Activated CD8-positive, alpha-beta T cell treated with anti-CD3 and anti-CD28 coated beads for 36 hours (primary cell): ENCODE data around the gene MCTP1. TPM values are rescaled to one million over a fixed set of nuclear protein-coding genes. Genes with fewer than 3 reads are reported as not detected.

Experiments
- ATAC-seq: fragments of 200-7000 bp; cut with Tn5 transposase; one replicate; pipeline ENCODE4 v1.10.0; 2021; ENCODE audit warnings: mild to moderate bottlenecking, moderate library complexity
- CTCF ChIA-PET: fragments of 350-600 bp; sonication (Branson Sonifier 250); formaldehyde crosslinking; loops from one replicate; lab custom pipeline; 2021; ENCODE audit warnings: antibody characterized with exemption; lab: Charles Lee
- POLR2A ChIA-PET: fragments of 350-600 bp; sonication (Branson Sonifier 250); formaldehyde crosslinking; loops from one replicate; lab custom pipeline; 2021; ENCODE audit warnings: antibody characterized with exemption; lab: Charles Lee
- DNase-seq: peaks from one replicate; pipeline ENCODE4 v3.0.0-alpha.2; 2020
- H3K27ac Mint-ChIP-seq: one replicate; pipeline ENCODE4 v1.8.0; 2021; ENCODE audit warnings: mild to moderate bottlenecking, mixed read lengths
- H3K27me3 Mint-ChIP-seq: one replicate; pipeline ENCODE4 v1.8.0; 2021; ENCODE audit warnings: mixed read lengths
- H3K36me3 Mint-ChIP-seq: one replicate; pipeline ENCODE4 v1.8.0; 2021; ENCODE audit warnings: low read depth, mixed read lengths
- H3K4me1 Mint-ChIP-seq: one replicate; pipeline ENCODE4 v1.8.0; 2021; ENCODE audit warnings: low read depth, mixed read lengths
- H3K4me3 Mint-ChIP-seq: one replicate; pipeline ENCODE4 v1.8.0; 2021; ENCODE audit warnings: mild to moderate bottlenecking, moderate library complexity, mixed read lengths
- H3K9me3 Mint-ChIP-seq: one replicate; pipeline ENCODE4 v1.8.0; 2021; ENCODE audit warnings: mixed read lengths
- CTCF ChIP-seq: fragments of 200-600 bp; IDR thresholded peaks from one replicate; pipeline ENCODE4 v1.8.0; 2022; ENCODE audit warnings: antibody characterized with exemption, mild to moderate bottlenecking
- intact Hi-C: fragments of 100-400 bp; cut with micrococcal nuclease; formaldehyde crosslinking; loops from one replicate; pipeline ENCODE4 v1.10.0; 2022
- total RNA-seq, 2 experiments: library from RNA; stranded (reverse); gene quantifications; one replicate each; pipeline ENCODE4 v1.2.3, GENCODE V29; 2021

The MCTP1 gene
- total RNA-seq, 2 experiments from 2014 or later, result 0.20 to 0.40 TPM

- Mint-ChIP-seq H3K9me3 (no peaks in the 10 kb centered on the region), H3K27ac (no peak overlapping the region), H3K36me3 (no peaks in the 10 kb centered on the region), H3K4me1 (no peaks in the 10 kb centered on the region), H3K4me3 (no peak overlapping the region), H3K27me3 (no peaks in the 10 kb centered on the region)
- ChIA-PET CTCF (no interaction called here), POLR2A (no interaction called here)
- intact Hi-C loops, result no loop called here
- no peak for DNase-seq
- no peak for TF ChIP-seq CTCF
- ATAC-seq, result no peak
Observed at GRCh38 chr5:95256991-95257390, 27.9 kb downstream of the MCTP1 start.

GRCh38 chr5:95256446-95256845 is 28.4 kb downstream of the MCTP1 start:
- ChIA-PET CTCF (no interaction called here), POLR2A (no interaction called here)
- Mint-ChIP-seq H3K9me3 (no peaks in the 10 kb centered on the region), H3K36me3 (no peaks in the 10 kb centered on the region), H3K4me3 (no peak overlapping the region), H3K4me1 (no peaks in the 10 kb centered on the region), H3K27me3 (no peaks in the 10 kb centered on the region), H3K27ac (no peak overlapping the region)
- ATAC-seq (no peak), DNase-seq (no peak)
- intact Hi-C loops, result no loop called here
- TF ChIP-seq CTCF, result no peak

- ChIA-PET POLR2A (no interaction called here), CTCF (no interaction called here)
- Mint-ChIP-seq H3K4me3 (no peak overlapping the region), H3K36me3 (no peaks in the 10 kb centered on the region), H3K27ac (no peak overlapping the region), H3K4me1 (no peaks in the 10 kb centered on the region), H3K9me3 (no peaks in the 10 kb centered on the region), H3K27me3 (peaks cover 7% of the 10 kb centered on the region)
- ATAC-seq (no peak), DNase-seq (no peak)
- no peak for TF ChIP-seq CTCF
- intact Hi-C loops, result no loop called here
Observed at GRCh38 chr5:95252801-95253200, 32.1 kb downstream of the MCTP1 start.

GRCh38 chr5:95251185-95251584 is 33.7 kb downstream of the MCTP1 start:
- intact Hi-C loops, result no loop called here
- CTCF ChIA-PET, result no interaction called here
- Mint-ChIP-seq H3K27ac (no peak overlapping the region), H3K9me3 (no peaks in the 10 kb centered on the region), H3K4me3 (no peak overlapping the region), H3K36me3 (no peaks in the 10 kb centered on the region), H3K4me1 (no peaks in the 10 kb centered on the region), H3K27me3 (peaks cover 7% of the 10 kb centered on the region)
- no peak for TF ChIP-seq CTCF
- ATAC-seq (no peak), DNase-seq (no peak)
- POLR2A ChIA-PET, result no interaction called here

- no peak for ATAC-seq
- H3K27ac Mint-ChIP-seq, result no peak overlapping the region
- POLR2A ChIA-PET, result no interaction called here
Observed at GRCh38 chr5:95244479-95244878, 40.4 kb downstream of the MCTP1 start.

More at GRCh38 chr5:95244479-95244878, 40.4 kb downstream of the MCTP1 start:
- CTCF ChIA-PET, result no interaction called here
- TF ChIP-seq CTCF, result no peak
- H3K36me3 Mint-ChIP-seq, result no peaks in the 10 kb centered on the region
- intact Hi-C loops, result no loop called here
- H3K4me3 Mint-ChIP-seq, result no peak overlapping the region
- H3K4me1 Mint-ChIP-seq, result peaks cover 3% of the 10 kb centered on the region
- H3K27me3 Mint-ChIP-seq, result peaks cover 8% of the 10 kb centered on the region
- no peak for DNase-seq
- H3K9me3 Mint-ChIP-seq, result no peaks in the 10 kb centered on the region
